ENCODE results near the gene TNFRSF1B.

Gene TNFRSF1B

GRCh38 chr1:12158357-12159092 lies 8.3 kb upstream of the TNFRSF1B start:
- no peak for DNase-seq

- peak; percentile 70 for DNase-seq
Observed at GRCh38 chr1:12159816-12160215, 7.0 kb upstream of the TNFRSF1B start.

GRCh38 chr1:12161324-12161661 lies 5.5 kb upstream of the TNFRSF1B start:
- no peak for DNase-seq

GRCh38 chr1:12161662-12162458 lies 4.9 kb upstream of the TNFRSF1B start:
- DNase-seq, result peak; percentile 87

GRCh38 chr1:12162459-12163137 lies 4.2 kb upstream of the TNFRSF1B start:
- DNase-seq, result no peak

- no peak for DNase-seq
Observed at GRCh38 chr1:12163210-12163609, 3.6 kb upstream of the TNFRSF1B start.

- DNase-seq, result no peak
Observed at GRCh38 chr1:12164210-12164609, 2.6 kb upstream of the TNFRSF1B start.

GRCh38 chr1:12165342-12165741 lies 1.4 kb upstream of the TNFRSF1B start:
- DNase-seq, result no peak

- no peak for DNase-seq
Observed at GRCh38 chr1:12167493-12168429, 970 bp downstream of the TNFRSF1B start.

- no peak for DNase-seq
Observed at GRCh38 chr1:12168451-12169160, 1.8 kb downstream of the TNFRSF1B start.

- no peak for DNase-seq
Observed at GRCh38 chr1:12169442-12170135, 2.8 kb downstream of the TNFRSF1B start.

GRCh38 chr1:12170263-12170671 lies 3.5 kb downstream of the TNFRSF1B start:
- DNase-seq, result no peak

- peak; percentile 79 for DNase-seq
Observed at GRCh38 chr1:12171206-12172041, 4.6 kb downstream of the TNFRSF1B start.

GRCh38 chr1:12172042-12172851 lies 5.5 kb downstream of the TNFRSF1B start:
- DNase-seq, result peak; percentile 62

- DNase-seq, result no peak
Observed at GRCh38 chr1:12173041-12173509, 6.3 kb downstream of the TNFRSF1B start.

GRCh38 chr1:12173631-12174121 lies 6.9 kb downstream of the TNFRSF1B start:
- peak; percentile 96 for DNase-seq

- no peak for DNase-seq
Observed at GRCh38 chr1:12174924-12175810, 8.4 kb downstream of the TNFRSF1B start.

All from CD4-positive, alpha-beta T cell treated with Interleukin-17A for 1 hour (primary cell).